ENCODE results near the gene DGKI. TPM values are rescaled to one million over a fixed set of nuclear protein-coding genes. Genes with fewer than 3 reads are reported as not detected.

The DGKI gene
- total RNA-seq, 2 donors from 2014 or later: 0.04 to 0.64 TPM

- no peaks in the 10 kb centered on the region for H3K9me3 Mint-ChIP-seq
- Histone ChIP-seq H3K4me3 (ENCODE audit: low read length) (no peak overlapping the region), H3K27me3 (ENCODE audit: control insufficient read depth, insufficient read depth, low read length, poor library complexity, severe bottlenecking) (no peaks in the 10 kb centered on the region), H3K27ac (ENCODE audit: low read depth, low read length) (no peak overlapping the region), H3K4me1 (ENCODE audit: control insufficient read depth, insufficient read depth, low read length) (peaks cover 5% of the 10 kb centered on the region), H3K9ac (ENCODE audit: extremely low read depth, low read length, poor library complexity, severe bottlenecking) (no peak overlapping the region), H3K9me3 (ENCODE audit: control insufficient read depth, low read length) (peaks cover 3% of the 10 kb centered on the region), H3K36me3 (ENCODE audit: control insufficient read depth, insufficient read depth, low read length) (no peaks in the 10 kb centered on the region)
- WGBS, 2 experiments (ENCODE audit: insufficient coverage in 1 of 2, insufficient read length in 1 of 2): 92% methylated on average over 1 of the region's 1 CpG; no CpG with 5 or more reads in 1 of the 2 experiments
- H3K27me3 Mint-ChIP-seq (ENCODE audit: insufficient read depth): peaks cover 1% of the 10 kb centered on the region
- no peak for TF ChIP-seq CTCF (conservative IDR thresholded peaks at IDR 0.05)
- no peak overlapping the region for H3K4me3 Mint-ChIP-seq
- no peak overlapping the region for H3K27ac Mint-ChIP-seq
- H3K36me3 Mint-ChIP-seq (ENCODE audit: low read depth): no peaks in the 10 kb centered on the region
- peaks cover 32% of the 10 kb centered on the region for H3K4me1 Mint-ChIP-seq
- no peak for DNase-seq
These were observed 366.4 kb downstream of the DGKI start for GRCh38 chr7:137480401-137480800.

- H3K4me3 Mint-ChIP-seq: no peak overlapping the region
- H3K9me3 Mint-ChIP-seq: no peaks in the 10 kb centered on the region
- Histone ChIP-seq H3K4me1 (ENCODE audit: control insufficient read depth, insufficient read depth, low read length) (no peaks in the 10 kb centered on the region), H3K36me3 (ENCODE audit: control insufficient read depth, insufficient read depth, low read length) (no peaks in the 10 kb centered on the region), H3K9ac (ENCODE audit: extremely low read depth, low read length, poor library complexity, severe bottlenecking) (no peak overlapping the region), H3K27ac (ENCODE audit: low read depth, low read length) (no peak overlapping the region), H3K27me3 (ENCODE audit: control insufficient read depth, insufficient read depth, low read length, poor library complexity, severe bottlenecking) (no peaks in the 10 kb centered on the region), H3K4me3 (ENCODE audit: low read length) (no peak overlapping the region), H3K9me3 (ENCODE audit: control insufficient read depth, low read length) (no peaks in the 10 kb centered on the region)
- H3K27ac Mint-ChIP-seq: no peak overlapping the region
- no peak for TF ChIP-seq CTCF (conservative IDR thresholded peaks at IDR 0.05)
- peaks cover 1% of the 10 kb centered on the region for H3K27me3 Mint-ChIP-seq (ENCODE audit: insufficient read depth)
- 100% methylated on average over 1 of the region's 1 CpG; no CpG with 5 or more reads in 1 of the 2 experiments for WGBS, 2 experiments (ENCODE audit: insufficient coverage in 1 of 2, insufficient read length in 1 of 2)
- no peaks in the 10 kb centered on the region for H3K36me3 Mint-ChIP-seq (ENCODE audit: low read depth)
- H3K4me1 Mint-ChIP-seq: peaks cover 14% of the 10 kb centered on the region
- DNase-seq: no peak
These were observed 369.8 kb downstream of the DGKI start for GRCh38 chr7:137476937-137477336.

- Mint-ChIP-seq H3K36me3 (ENCODE audit: low read depth) (no peaks in the 10 kb centered on the region), H3K4me3 (no peak overlapping the region), H3K27me3 (ENCODE audit: insufficient read depth) (peaks cover 1% of the 10 kb centered on the region), H3K27ac (no peak overlapping the region), H3K4me1 (peaks cover 8% of the 10 kb centered on the region), H3K9me3 (no peaks in the 10 kb centered on the region)
- H3K36me3 ChIP-seq (ENCODE audit: control insufficient read depth, insufficient read depth, low read length): no peaks in the 10 kb centered on the region
- no peak overlapping the region for H3K27ac ChIP-seq (ENCODE audit: low read depth, low read length)
- no peak for TF ChIP-seq CTCF (conservative IDR thresholded peaks at IDR 0.05)
- no peaks in the 10 kb centered on the region for H3K4me1 ChIP-seq (ENCODE audit: control insufficient read depth, insufficient read depth, low read length)
- H3K9me3 ChIP-seq (ENCODE audit: control insufficient read depth, low read length): no peaks in the 10 kb centered on the region
- H3K27me3 ChIP-seq (ENCODE audit: control insufficient read depth, insufficient read depth, low read length, poor library complexity, severe bottlenecking): no peaks in the 10 kb centered on the region
- no peak for DNase-seq
- H3K9ac ChIP-seq (ENCODE audit: extremely low read depth, low read length, poor library complexity, severe bottlenecking): no peak overlapping the region
- no peak overlapping the region for H3K4me3 ChIP-seq (ENCODE audit: low read length)
- 95 to 96% methylated on average over 4 to 6 of the region's 7 CpGs for WGBS, 2 experiments (ENCODE audit: insufficient coverage in 1 of 2, insufficient read length in 1 of 2)
These were observed 370.8 kb downstream of the DGKI start for GRCh38 chr7:137475966-137476365.
